GM12892 (cell line): Measurements from ENCODE around the gene LSAMP.
"Not testable (repeated sequence)": the region's sequence is repeated elsewhere in the genome, so short reads cannot be mapped to it uniquely, and the experiment has no call there.

Experiments
- DNase-seq: peaks from one replicate; pipeline ENCODE4 v3.0.0; 2011; ENCODE audit not compliant: insufficient read length
- FAIRE-seq: peaks from 2 replicates; lab custom pipeline; 2011; peaks lifted over from hg19 to GRCh38; lab: Jason Lieb, UNC
- POLR2A ChIP-seq: IDR thresholded peaks from 2 replicates; pipeline ENCODE4 v1.6.1; 2011; ENCODE audit warnings: low read depth, low read length, control low read depth
- POLR2AphosphoS5 ChIP-seq: IDR thresholded peaks from 2 replicates; pipeline ENCODE4 v1.6.1; 2011; ENCODE audit warnings: low read depth, low read length, control low read depth
- TAF1 ChIP-seq: IDR thresholded peaks from 2 replicates; pipeline ENCODE4 v1.6.1; 2011; ENCODE audit warnings: low read depth, mild to moderate bottlenecking, control low read depth, low read length, borderline replicate concordance

Gene LSAMP

DNA sequence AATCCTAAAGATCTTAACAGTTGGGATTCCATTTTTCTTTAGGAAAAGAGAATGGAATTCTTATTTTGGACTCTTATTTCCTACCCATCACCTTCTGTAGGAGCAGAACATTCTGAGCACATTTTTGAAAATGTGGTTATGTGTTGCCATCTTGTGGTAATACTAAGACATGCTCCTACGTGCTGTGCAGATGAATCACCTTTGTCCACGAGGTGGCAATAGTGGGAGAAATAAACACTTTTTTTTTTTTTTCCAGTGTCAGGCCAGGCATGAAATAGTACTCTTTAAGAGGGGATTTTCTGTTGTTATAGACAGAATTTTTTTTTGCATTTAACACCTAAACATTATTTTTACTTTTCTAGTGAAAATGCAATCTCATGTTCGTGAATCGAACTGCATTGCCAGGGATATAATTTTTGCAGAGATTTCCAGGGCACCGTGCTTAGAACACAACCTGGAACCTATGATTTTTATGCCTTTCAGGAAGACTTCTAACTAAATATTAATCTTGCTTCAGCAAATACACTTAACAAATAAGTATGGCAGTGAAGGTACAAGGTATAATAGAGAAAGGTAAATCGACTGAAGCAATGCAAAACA is 625.4 kb downstream of the LSAMP start:
- FAIRE-seq (peak; percentile 95), DNase-seq (peak; percentile 12)
- TF ChIP-seq POLR2A (no peak), POLR2AphosphoS5 (no peak), TAF1 (no peak)

DNA sequence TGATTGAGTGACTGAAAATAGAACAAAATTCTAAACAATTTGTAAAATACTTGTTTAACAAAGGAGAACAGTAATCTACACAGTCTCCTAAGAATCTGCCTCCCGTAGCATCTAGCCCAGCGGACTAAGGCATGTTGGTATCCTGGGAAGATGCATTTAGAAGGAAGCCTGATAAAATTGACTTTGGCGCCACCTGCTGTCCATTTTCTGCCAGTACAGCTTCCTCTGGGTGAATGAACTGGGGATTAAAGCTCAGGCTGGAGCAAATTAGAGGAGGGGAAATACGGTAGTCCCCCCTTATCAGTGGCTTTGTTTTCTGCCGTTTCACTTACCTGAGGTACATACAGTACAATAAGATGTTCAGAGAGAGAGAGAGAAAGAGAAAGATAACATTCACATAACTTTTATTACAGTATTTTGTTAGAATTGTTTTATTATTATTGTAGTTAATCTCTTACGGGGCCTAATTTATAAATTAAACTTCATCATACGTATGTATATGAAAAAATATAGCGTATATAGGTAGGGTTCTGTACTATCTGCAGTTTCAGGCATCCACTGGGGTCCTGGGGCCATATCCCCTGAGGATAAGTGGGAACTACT is 630.4 kb downstream of the LSAMP start:
- TF ChIP-seq TAF1 (no peak), POLR2AphosphoS5 (no peak), POLR2A (no peak)
- no peak for FAIRE-seq
- peak; percentile 13 for DNase-seq

DNA sequence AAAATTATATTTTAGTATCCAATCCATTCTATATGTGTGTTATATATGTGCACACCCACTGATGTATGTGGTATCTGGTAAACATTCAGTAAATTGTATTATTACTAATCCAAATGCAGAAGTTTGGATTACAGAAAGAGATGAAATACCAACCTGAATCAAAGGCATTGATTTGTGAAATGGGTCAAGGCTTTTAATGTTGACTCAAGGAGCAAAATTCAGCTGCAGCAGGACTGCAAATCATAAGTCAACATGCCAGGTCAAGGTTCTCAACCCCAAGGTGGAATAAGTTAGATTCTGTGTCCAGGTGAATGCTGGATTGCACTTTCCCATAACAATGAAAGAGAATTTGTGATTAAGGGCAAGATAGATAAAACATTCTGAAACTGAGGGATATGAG is 631.3 kb downstream of the LSAMP start:
- DNase-seq (no peak), FAIRE-seq (no peak)
- TF ChIP-seq POLR2AphosphoS5: no peak
- no peak for TF ChIP-seq TAF1

DNA sequence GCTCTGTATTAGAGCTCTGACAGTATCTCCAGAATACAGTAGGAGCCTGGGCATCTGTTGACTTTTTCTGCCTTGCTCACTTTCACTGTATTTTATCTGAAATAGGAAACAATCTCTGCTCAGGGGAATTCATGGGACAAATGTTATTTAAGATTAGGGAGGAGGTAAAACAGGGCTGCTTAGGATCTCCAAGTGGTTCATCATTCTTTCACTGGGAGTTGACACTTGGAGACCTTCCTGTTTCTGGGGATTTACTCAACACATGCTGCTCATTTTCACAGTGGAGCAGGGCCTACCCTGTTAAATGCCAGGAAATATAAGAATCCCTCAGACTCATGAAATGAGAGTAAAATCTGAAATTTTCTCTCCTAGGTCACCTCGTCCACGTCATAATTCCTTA is 636.5 kb downstream of the LSAMP start:
- no peak for FAIRE-seq
- DNase-seq: no peak
- TF ChIP-seq POLR2AphosphoS5: no peak
- no peak for TF ChIP-seq POLR2A
- TF ChIP-seq TAF1: no peak

DNA sequence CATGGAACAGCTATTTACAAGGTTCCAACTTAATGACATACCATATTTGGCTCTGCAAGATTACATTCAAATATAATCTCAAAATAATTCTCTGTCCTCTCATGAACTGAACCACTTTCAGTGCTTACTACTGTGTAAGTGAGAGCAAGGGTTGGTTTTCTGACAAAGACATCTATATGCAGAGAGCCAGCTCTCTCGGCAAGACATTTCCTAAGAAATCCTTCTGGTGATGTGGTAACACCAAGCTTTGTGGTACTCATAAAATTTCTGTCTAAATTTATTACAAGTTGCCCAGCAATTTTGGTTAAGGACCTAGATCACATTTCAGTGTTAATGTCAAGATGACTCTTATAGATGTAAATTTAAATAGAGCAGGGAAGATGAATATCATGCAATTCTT is 637.0 kb downstream of the LSAMP start:
- FAIRE-seq: no peak
- no peak for DNase-seq
- TF ChIP-seq POLR2A (no peak), POLR2AphosphoS5 (no peak), TAF1 (no peak)

DNA sequence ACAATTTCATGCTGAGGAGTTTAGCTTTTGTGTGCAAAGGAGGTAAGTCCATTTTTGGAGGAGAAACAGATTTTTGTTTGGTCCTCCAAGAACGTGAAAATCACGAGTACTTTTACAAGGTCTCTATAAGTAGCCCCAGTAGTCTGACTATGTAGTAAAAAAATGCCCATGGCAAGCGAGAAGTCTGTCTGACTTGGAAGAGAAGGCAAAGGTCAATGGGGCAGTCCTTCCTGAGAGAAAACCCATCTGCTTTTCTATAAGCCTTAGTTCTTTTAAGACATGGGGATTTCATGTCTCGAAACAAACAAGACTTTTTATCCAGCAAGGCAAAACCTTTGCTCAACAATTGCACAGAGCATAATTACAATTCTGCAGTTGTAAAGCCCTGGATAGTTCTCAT is 638.8 kb downstream of the LSAMP start:
- DNase-seq: no peak
- TF ChIP-seq POLR2AphosphoS5 (no peak), TAF1 (no peak), POLR2A (no peak)
- no peak for FAIRE-seq

DNA sequence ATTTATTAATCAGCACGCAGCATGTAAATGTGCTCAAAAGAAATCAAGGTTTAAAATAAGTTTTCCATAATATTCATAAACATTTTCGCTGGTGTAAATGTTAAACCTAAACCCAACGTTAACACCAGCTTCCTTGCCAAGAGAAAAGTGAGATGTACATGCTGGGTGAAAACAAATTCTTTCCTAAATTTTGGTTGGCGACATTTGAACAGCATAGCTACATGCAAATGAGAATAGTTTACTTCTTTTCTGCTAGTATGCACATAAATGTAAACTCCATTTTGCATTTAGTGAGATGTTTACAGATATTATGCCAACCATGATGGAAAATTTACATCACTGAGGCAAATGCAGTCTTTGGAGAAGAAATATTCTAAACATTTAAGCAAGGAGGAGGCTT is 639.8 kb downstream of the LSAMP start:
- TF ChIP-seq POLR2A: no peak
- no peak for TF ChIP-seq POLR2AphosphoS5
- no peak for TF ChIP-seq TAF1
- no peak for FAIRE-seq
- DNase-seq: no peak

DNA sequence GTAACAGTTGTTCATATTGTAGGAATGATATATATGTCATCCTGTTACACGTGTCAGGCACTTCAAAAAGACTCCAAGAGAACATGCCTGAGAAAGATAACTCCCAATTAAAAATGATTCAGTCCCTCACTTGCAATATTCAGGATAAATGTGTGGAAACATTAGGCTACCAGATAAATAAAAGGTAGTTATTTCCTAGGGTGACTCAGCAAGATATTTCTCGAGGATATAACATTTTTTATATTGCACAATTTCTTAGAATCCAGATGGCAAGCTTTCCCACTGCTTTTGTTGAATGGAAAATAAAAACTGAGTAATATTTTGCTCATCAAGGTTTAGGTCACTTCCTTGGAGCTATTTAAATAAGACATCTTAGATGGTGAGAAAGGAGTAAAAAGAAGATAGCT is 640.6 kb downstream of the LSAMP start:
- TF ChIP-seq POLR2A (no peak), POLR2AphosphoS5 (no peak), TAF1 (no peak)
- DNase-seq: no peak
- FAIRE-seq: no peak

DNA sequence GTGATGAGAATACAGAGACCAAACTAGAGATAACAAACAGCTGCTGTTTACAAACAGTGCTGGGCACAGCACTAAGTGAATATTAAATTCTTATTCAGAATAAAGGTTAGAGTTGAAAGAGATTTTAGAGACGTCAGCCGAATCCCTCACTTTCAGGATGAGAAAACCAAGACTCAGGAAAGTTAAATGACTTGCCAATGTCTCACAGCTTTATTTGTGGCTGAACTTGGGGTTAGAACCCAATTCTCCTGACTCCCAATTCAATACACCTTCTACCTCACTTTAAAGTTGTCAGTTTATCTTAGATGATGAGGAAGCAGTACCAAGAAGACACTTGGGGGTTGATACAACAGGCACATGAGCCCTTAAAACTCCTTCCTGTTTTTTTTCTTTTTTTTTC is 641.1 kb downstream of the LSAMP start:
- no peak for DNase-seq
- TF ChIP-seq POLR2A (no peak), POLR2AphosphoS5 (no peak), TAF1 (no peak)
- FAIRE-seq: no peak

DNA sequence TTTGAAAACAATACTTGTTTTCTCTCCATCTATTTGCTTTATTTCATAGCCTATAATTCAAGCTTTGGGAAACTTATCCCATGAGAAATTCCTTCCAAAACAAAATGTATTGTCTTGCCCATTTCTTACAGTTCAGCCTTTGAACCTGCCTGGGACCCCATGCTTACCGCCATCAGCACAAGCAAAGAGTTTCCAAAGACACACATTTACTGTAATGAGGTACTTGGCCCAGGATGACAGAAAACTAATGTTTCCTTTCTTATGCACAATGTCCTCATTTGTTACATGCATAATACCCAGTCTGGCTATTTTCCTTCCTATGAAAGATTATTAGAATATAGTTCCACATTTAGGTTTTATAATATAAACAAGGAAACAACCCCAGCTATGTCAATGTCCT is 641.6 kb downstream of the LSAMP start:
- TF ChIP-seq POLR2A (no peak), TAF1 (no peak), POLR2AphosphoS5 (no peak)
- DNase-seq (no peak), FAIRE-seq (no peak)

DNA sequence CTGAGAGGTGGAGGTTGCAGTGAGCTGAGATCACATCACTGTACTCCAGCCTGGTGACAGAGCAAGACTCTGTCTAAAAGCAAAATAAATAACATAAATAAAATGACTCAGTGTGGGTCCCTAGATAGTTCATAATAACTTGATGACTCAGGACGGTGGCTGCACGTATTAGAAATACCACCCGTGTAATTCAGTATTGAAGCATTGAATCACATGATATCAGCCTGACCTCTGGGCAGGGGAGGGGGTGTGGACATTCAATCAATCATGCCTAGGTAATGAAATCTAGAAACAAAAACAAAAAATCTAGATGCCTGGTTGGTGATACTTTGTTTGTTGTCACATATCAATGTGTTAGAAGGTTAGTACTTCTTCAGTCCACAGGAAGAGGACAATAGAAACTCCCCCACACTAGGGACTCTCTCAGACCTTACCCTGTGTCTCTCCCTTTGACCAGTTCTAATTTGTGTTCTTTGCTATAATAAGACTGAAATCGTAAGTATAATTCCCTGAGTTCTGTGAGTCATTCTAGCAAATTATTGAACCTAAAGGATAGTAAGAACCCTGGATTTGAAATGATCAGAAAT is 644.7 kb downstream of the LSAMP start:
- TF ChIP-seq POLR2A: no peak
- no peak for TF ChIP-seq POLR2AphosphoS5
- TF ChIP-seq TAF1: no peak
- DNase-seq (no peak), FAIRE-seq (no peak)

DNA sequence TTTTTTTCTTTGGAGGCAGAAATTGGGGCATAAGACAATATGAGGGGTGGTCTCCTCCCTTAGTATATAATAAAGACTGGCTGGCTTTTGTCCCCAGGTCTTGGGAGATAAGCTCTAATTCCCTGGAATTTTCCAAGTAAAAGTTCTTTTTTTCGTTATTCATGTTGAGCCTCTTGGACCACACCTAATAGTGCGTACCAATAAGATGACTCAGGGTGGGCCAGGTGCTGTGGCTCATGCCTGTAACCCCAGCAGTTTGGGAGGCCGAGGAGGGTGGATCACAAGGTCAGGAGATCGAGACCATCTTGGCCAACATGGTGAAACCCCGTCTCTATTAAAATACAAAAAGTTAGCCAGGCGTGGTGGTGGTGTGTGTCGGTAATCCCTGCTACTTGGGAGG is 645.2 kb downstream of the LSAMP start:
- FAIRE-seq, DNase-seq: not testable (repeated sequence)

DNA sequence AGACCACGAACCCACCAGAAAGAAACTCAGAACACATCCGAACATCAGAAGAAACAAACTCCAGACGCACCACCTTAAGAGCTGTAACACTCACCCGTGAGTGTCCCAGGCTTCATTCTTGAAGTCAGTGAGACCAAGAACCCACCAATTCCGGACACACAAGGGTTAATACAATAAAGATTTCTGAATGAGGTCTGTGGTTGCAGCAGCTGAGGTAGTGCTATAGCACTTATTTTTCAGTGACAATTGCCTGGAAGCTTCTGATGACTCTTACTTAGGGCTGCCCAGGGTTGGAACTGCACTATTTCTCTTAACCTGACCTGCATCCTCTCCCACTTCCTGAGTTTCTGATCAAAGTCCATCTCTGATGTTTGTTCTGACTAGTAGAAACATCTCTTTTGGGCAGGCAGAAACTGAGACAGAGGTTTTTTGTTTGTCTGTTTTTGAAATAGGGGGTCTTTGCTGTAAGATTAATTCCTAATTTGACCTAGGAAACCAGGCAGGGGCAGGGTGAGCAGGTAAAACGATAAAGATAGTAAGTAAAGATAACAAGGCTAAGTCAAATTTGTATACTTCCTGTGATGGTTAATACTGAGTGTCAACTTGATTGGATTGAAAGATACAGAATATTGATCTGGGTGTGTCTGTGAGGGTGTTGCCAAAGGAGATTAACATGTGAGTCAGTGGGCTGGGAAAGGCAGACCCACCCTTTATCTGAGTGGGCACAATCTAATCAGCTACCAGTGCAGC is 652.9 kb downstream of the LSAMP start:
- no peak for TF ChIP-seq TAF1
- TF ChIP-seq POLR2AphosphoS5: no peak
- no peak for TF ChIP-seq POLR2A
- no peak for FAIRE-seq
- DNase-seq: no peak

DNA sequence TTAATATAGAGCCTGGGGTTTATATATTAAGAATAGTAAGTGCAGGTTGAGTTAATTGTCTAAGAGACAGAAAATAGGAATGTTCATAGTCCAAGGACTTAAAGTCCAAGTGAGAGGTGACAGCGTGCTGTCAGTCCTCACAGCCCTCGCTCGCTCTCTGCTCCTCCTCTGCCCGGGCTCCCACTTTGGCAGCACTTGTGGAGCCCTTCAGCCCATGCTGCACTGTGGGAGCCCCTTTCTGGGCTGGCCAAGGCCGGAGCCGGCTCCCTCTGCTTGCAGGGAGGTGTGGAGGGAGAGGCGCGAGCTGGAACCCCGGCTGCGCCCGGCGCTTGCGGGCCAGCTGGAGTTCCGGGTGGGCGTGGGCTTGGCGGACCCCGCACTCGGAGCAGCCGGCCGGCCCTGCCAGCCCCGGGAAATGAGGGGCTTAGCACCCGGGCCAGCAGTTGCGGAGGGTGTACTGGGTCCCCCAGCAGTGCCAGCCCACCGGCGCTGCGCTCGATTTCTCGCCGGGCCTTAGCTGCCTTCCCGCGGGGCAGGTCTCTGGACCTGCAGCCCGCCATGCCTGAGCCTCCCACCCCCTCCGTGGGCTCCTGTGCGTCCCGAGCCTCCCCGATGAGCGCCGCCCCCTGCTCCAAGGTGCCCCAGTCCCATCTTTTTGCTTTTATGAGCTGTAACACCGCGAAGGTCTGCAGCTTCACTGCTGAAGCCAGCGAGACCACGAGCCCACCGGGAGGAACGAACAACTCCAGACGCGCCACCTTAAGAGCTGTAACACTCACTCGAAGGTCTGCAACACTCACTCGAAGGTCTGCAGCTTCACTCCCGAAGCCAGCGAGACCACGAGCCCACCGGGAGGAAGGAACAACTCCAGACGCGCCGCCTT is 653.8 kb downstream of the LSAMP start:
- not testable (repeated sequence) for DNase-seq, FAIRE-seq
